ENCODE measurements around the gene SEPTIN8. TPM values are rescaled to one million over a fixed set of nuclear protein-coding genes. Genes with fewer than 3 reads are reported as not detected.

SEPTIN8 gene
- total and polyA plus RNA-seq, 2 of the 8 experiments (the other 6 are each of a cell fraction or from before 2014, with no cell fraction given): 21.2 to 33.0 TPM

GRCh38 chr5:132820162-132820754, 43.2 kb upstream of the SEPTIN8 start:
- no peak overlapping the region for H2AK5ac ChIP-seq (ENCODE audit: low read depth, low read length)
- H2BK5ac ChIP-seq (ENCODE audit: low read depth, low read length): no peak overlapping the region
- peaks cover 0 to 13% (median 11%) of the 10 kb centered on the region in 4 experiments; a peak in 6 of 7 replicates for H3K4me1 ChIP-seq (replicated peaks in 1 of 4; ENCODE audit: control insufficient read depth in 3 of 4, insufficient read depth in 4 of 4, low read length in 3 of 4)
- H3K79me1 ChIP-seq (ENCODE audit: low read depth, low read length): no peaks in the 10 kb centered on the region
- no peak overlapping the region for H2BK20ac ChIP-seq (ENCODE audit: low read length)
- peak; percentile 96 for FAIRE-seq
- no peak overlapping the region for H3K23ac ChIP-seq (ENCODE audit: insufficient read length)
- H3K27me3 ChIP-seq (replicated peaks in 1 of 4; ENCODE audit: control insufficient read depth in 3 of 4, extremely low read depth in 1 of 4, insufficient read depth in 3 of 4, low read length in 3 of 4): peaks cover 4 to 32% (median 26%) of the 10 kb centered on the region in 4 experiments
- peaks cover 0 to 1% of the 10 kb centered on the region in 2 experiments; a peak in 1 of 4 replicates for H3K9me3 ChIP-seq (ENCODE audit: insufficient read depth in 2 of 2, low read depth in 1 of 2, low read length in 1 of 2)
- H4K20me1 ChIP-seq (replicated peaks in 1 of 2; ENCODE audit: control insufficient read depth in 1 of 2, insufficient read depth in 2 of 2, low read length in 2 of 2): no peaks in the 10 kb centered on the region
- no peaks in the 10 kb centered on the region for H3K36me3 ChIP-seq (ENCODE audit: control insufficient read depth in 2 of 4, insufficient read depth in 4 of 4, low read length in 3 of 4)
- H2BK15ac ChIP-seq (ENCODE audit: low read length): no peak overlapping the region
- no peak overlapping the region for H2BK120ac ChIP-seq (replicated peaks; ENCODE audit: low read depth, low read length)
- no peaks in the 10 kb centered on the region for H3K79me2 ChIP-seq (ENCODE audit: control insufficient read depth in 1 of 2, insufficient read depth in 2 of 2, low read length in 2 of 2)
- WGBS, 2 experiments (ENCODE audit: extremely low coverage in 1 of 2, insufficient coverage in 1 of 2, insufficient read length in 1 of 2, insufficient replicate concordance in 2 of 2, low coverage in 1 of 2, low lambda C conversion rate in 2 of 2, missing lambda C conversion rate in 1 of 2): 40% methylated on average over 15 of the region's 15 CpGs; no CpG with 5 or more reads in 1 of the 2 experiments
- H3K23me2 ChIP-seq (ENCODE audit: low read depth, low read length): peaks cover 4% of the 10 kb centered on the region; the same call in 1 of the 2 replicates
- DNase-seq (ENCODE audit: low read depth in 1 of 2, low spot score in 2 of 2): peak; percentile 75 to 97
- H3K9ac ChIP-seq (replicated peaks in 1 of 4; ENCODE audit: extremely low read depth in 1 of 4, low read depth in 3 of 4, low read length in 3 of 4): no peak overlapping the region
- no peak overlapping the region for H3K18ac ChIP-seq (ENCODE audit: extremely low read depth, low read length)
- POLR2A ChIA-PET (ENCODE audit: partially characterized antibody): interaction anchor here (0.8 to 1.7 kb wide), 2 partner anchors 8 to 41 kb away, joined by 3 to 4 read pairs; no protein-coding TSS in a partner anchor
- no peak overlapping the region for H4K91ac ChIP-seq (replicated peaks; ENCODE audit: insufficient read length, low read length)
- H2AFZ ChIP-seq (ENCODE audit: low read length): no peak overlapping the region
- H3K4ac ChIP-seq (replicated peaks; ENCODE audit: insufficient read length, low read depth, low read length): no peak overlapping the region
- CTCF ChIA-PET (ENCODE audit: partially characterized antibody): interaction anchor here (0.7 to 25.6 kb wide), 39 partner anchors 11 to 605 kb away, joined by 3 to 465 read pairs (median 4); partner anchors contain the start of genes CCNI2, GDF9, IRF1 and KIF3A
- H3K56ac ChIP-seq (replicated peaks; ENCODE audit: insufficient read length, low read depth, low read length): no peak overlapping the region
- no peak overlapping the region for H3K4me3 ChIP-seq (ENCODE audit: extremely low read depth in 1 of 4, insufficient read depth in 2 of 4, low read depth in 3 of 4, low read length in 4 of 4)
- H3K14ac ChIP-seq (ENCODE audit: insufficient read length): no peak overlapping the region
- H2BK12ac ChIP-seq (ENCODE audit: low read depth, low read length): no peak overlapping the region
- no peak overlapping the region for H3K4me2 ChIP-seq (ENCODE audit: insufficient read depth in 1 of 2, low read depth in 2 of 2, low read length in 2 of 2)
- H4K8ac ChIP-seq (ENCODE audit: extremely low read depth, insufficient read depth, low read length): no peak overlapping the region
- H3K27ac ChIP-seq (ENCODE audit: low read depth, low read length): no peak overlapping the region
- H4K5ac ChIP-seq (ENCODE audit: insufficient read length, low read depth, low read length): no peak overlapping the region
- peak in 2 of 3 experiments; percentile 93 to 94; a peak in 3 of 4 replicates for TF ChIP-seq CTCF (IDR thresholded peaks at IDR 0.05; ENCODE audit: control extremely low read depth in 1 of 3, insufficient read depth in 1 of 3, low read depth in 1 of 3, low read length in 3 of 3)
- peak; percentile 76 for TF ChIP-seq YY1 (IDR thresholded peaks at IDR 0.05; ENCODE audit: low read depth, low read length)
- no peak for TF ChIP-seq ATF3 (IDR thresholded peaks at IDR 0.05; ENCODE audit: insufficient read depth, low read depth, low read length)
- TF ChIP-seq USF2 (IDR thresholded peaks at IDR 0.05; ENCODE audit: low read length): no peak
- no peak for TF ChIP-seq SUZ12 (IDR thresholded peaks at IDR 0.05; ENCODE audit: low read length)
- peak; percentile 66; the same call in 1 of the 2 replicates for TF ChIP-seq GABPA (IDR thresholded peaks at IDR 0.05; ENCODE audit: borderline replicate concordance, insufficient read depth, low read length)
- TF ChIP-seq TAF7 (optimal IDR thresholded peaks at IDR 0.05; ENCODE audit: borderline replicate concordance, low read depth, low read length): peak; percentile 33

All from H1 (cell line).